ENCODE data around the gene LUZP2.

GRCh38 chr11:24587635-24588034, 90.8 kb downstream of the LUZP2 start:
- TF ChIP-seq EZH2 (IDR thresholded peaks at IDR 0.05; ENCODE audit: borderline replicate concordance, insufficient read depth, low read depth, low read length, poor library complexity, severe bottlenecking) (no peak), CTCF (IDR thresholded peaks at IDR 0.05) (no peak)
